Panc1 (cell line): ENCODE data around the gene APBB1IP. TPM values are rescaled to one million over a fixed set of nuclear protein-coding genes. Genes with fewer than 3 reads are reported as not detected.

Experiments used
- ATAC-seq: fragments of 200-7000 bp; cut with Tn5 transposase; 2 replicates; pipeline ENCODE4 v1.9.1; 2020; ENCODE audit warnings: mild to moderate bottlenecking, moderate library complexity
- BruUV-seq: library from RNA; stranded (reverse); fragments of 400-500 nt; replicated peaks from 2 replicates; lab custom pipeline; 2021; lab: Mats Ljungman, UMichigan
- CTCF ChIA-PET: fragments of 300-600 bp; sonication (Branson Sonifier 250); formaldehyde crosslinking; loops from one replicate; lab custom pipeline; 2022; ENCODE audit warnings: antibody characterized with exemption; lab: Charles Lee
- POLR2A ChIA-PET: fragments of 300-600 bp; sonication (Branson Sonifier 250); formaldehyde crosslinking; loops from one replicate; lab custom pipeline; 2022; ENCODE audit warnings: antibody characterized with exemption; lab: Charles Lee
- DNase-seq: peaks from one replicate; pipeline ENCODE4 v3.0.0-alpha.2; 2010; ENCODE audit warnings: low read depth, low spot score
- H3K27ac ChIP-seq: 2 replicates; pipeline ENCODE4 v1.5.1; 2011; ENCODE audit warnings: mild to moderate bottlenecking, low read length, inconsistent platforms
- H3K27me3 ChIP-seq: fragments of 200-500 bp; sonication (Bioruptor generic); 2 replicates; pipeline ENCODE4 v1.6.0; 2014; ENCODE audit warnings: low read length, inconsistent platforms; ENCODE audit not compliant: control insufficient read depth, insufficient read depth
- H3K36me3 ChIP-seq: fragments of 200-500 bp; sonication (Bioruptor generic); 2 replicates; pipeline ENCODE4 v1.5.1; 2014; ENCODE audit warnings: inconsistent platforms, mild to moderate bottlenecking, low read length, moderate library complexity; ENCODE audit not compliant: control insufficient read depth, insufficient read depth
- H3K4me1 ChIP-seq: 2 replicates; pipeline ENCODE4 v1.5.1; 2011; ENCODE audit warnings: inconsistent platforms, mild to moderate bottlenecking, low read length, moderate library complexity; ENCODE audit not compliant: control insufficient read depth, insufficient read depth
- H3K4me3 ChIP-seq, 2 experiments: 2 replicates each; pipeline ENCODE4 v1.5.1; 2011 to 2012; ENCODE audit warnings: low read depth in 2 of 2, low read length in 2 of 2, mild to moderate bottlenecking in 2 of 2, inconsistent platforms in 1 of 2, moderate library complexity in 1 of 2
- H3K9me3 ChIP-seq: fragments of 200-500 bp; sonication (Bioruptor generic); 2 replicates; pipeline ENCODE4 v1.5.1; 2014; ENCODE audit warnings: low read depth, mild to moderate bottlenecking, inconsistent platforms, low read length, moderate library complexity; ENCODE audit not compliant: control insufficient read depth, insufficient read depth
- CTCF ChIP-seq: fragments of 450-650 bp; IDR thresholded peaks from 2 replicates; pipeline ENCODE4 v1.5.1; 2017; ENCODE audit warnings: mild to moderate bottlenecking
- POLR2AphosphoS5 ChIP-seq: IDR thresholded peaks from 2 replicates; pipeline ENCODE4 v1.6.1; 2012; ENCODE audit warnings: mild to moderate bottlenecking, low read depth, low read length, moderate library complexity
- REST ChIP-seq, 2 experiments: IDR thresholded peaks; 2 replicates each; pipeline ENCODE4 v1.6.1; 2011 to 2012; ENCODE audit warnings: low read depth in 2 of 2, control low read depth in 1 of 2, low read length in 1 of 2, mild to moderate bottlenecking in 1 of 2, moderate library complexity in 1 of 2; ENCODE audit not compliant: insufficient read depth in 1 of 2
- SIN3A ChIP-seq: IDR thresholded peaks from 2 replicates; pipeline ENCODE4 v1.6.1; 2012; ENCODE audit warnings: low read depth, mild to moderate bottlenecking, low read length, moderate library complexity, borderline replicate concordance; ENCODE audit not compliant: insufficient read depth
- TCF7L2 ChIP-seq: IDR thresholded peaks from 2 replicates; pipeline ENCODE4 v1.6.1; 2011; ENCODE audit warnings: mild to moderate bottlenecking, low read depth, low read length, inconsistent platforms
- in situ Hi-C: cut with HindIII; loops from 2 replicates; pipeline ENCODE4 v1.10.0; 2016; ENCODE audit warnings: low sequenced_read_pairs, low pct_unique_long_range_greater_than_20kb
- intact Hi-C: fragments of 100-400 bp; cut with micrococcal nuclease; formaldehyde crosslinking; loops from one replicate; pipeline ENCODE4 v1.10.0; 2022; ENCODE audit not compliant: unreplicated experiment
- total RNA-seq: library from RNA; stranded (reverse); gene quantifications from one replicate; pipeline ENCODE4 v1.2.1, GENCODE V29; 2021; ENCODE audit not compliant: unreplicated experiment

The APBB1IP gene
- total RNA-seq, 1 experiment from 2014 or later, result 0.21 TPM

- no peak for DNase-seq
- CTCF ChIA-PET, result no interaction called here
- in situ Hi-C loops, result no loop called here
- no TSS peak for BruUV-seq
- H3K36me3 ChIP-seq, result no peaks in the 10 kb centered on the region
- intact Hi-C loops, result no loop called here
- TF ChIP-seq REST (IDR thresholded peaks at IDR 0.05; ENCODE audit: insufficient read depth in 1 of 2, low read depth in 2 of 2, low read length in 1 of 2) (no peak), SIN3A (no peak), POLR2AphosphoS5 (no peak), CTCF (0 out of 2 replicates have a peak, but pooled peaks have one; percentile 21), TCF7L2 (no peak)
- no peaks in the 10 kb centered on the region for H3K4me1 ChIP-seq
- no peak overlapping the region for H3K27ac ChIP-seq
- no peak for ATAC-seq
- no peaks in the 10 kb centered on the region for H3K9me3 ChIP-seq
- no peak overlapping the region for H3K4me3 ChIP-seq
- POLR2A ChIA-PET, result no interaction called here
- no peaks in the 10 kb centered on the region; the same call in 1 of the 2 replicates for H3K27me3 ChIP-seq
These were observed 96.2 kb downstream of the APBB1IP start for GRCh38 chr10:26534384-26534783.

- no peak for ATAC-seq
- in situ Hi-C loops (no loop called here), intact Hi-C loops (no loop called here)
- no peak for DNase-seq
- H3K27ac ChIP-seq, result no peak overlapping the region
- no peaks in the 10 kb centered on the region for H3K36me3 ChIP-seq
- no peak for TF ChIP-seq TCF7L2
- no peak for TF ChIP-seq POLR2AphosphoS5
- TF ChIP-seq CTCF, result no peak
- TF ChIP-seq SIN3A, result no peak
- no peak for TF ChIP-seq REST (IDR thresholded peaks at IDR 0.05; ENCODE audit: insufficient read depth in 1 of 2, low read depth in 2 of 2, low read length in 1 of 2)
- no peak overlapping the region for H3K4me3 ChIP-seq
- no peaks in the 10 kb centered on the region for H3K4me1 ChIP-seq
- POLR2A ChIA-PET, result no interaction called here
- H3K27me3 ChIP-seq, result no peaks in the 10 kb centered on the region
- H3K9me3 ChIP-seq, result no peaks in the 10 kb centered on the region
- CTCF ChIA-PET, result no interaction called here
- no TSS peak for BruUV-seq
These were observed 102.5 kb downstream of the APBB1IP start for GRCh38 chr10:26540601-26541000.
